ENCODE data around the gene SLC13A3. TPM values are rescaled to one million over a fixed set of nuclear protein-coding genes. Genes with fewer than 3 reads are reported as not detected.

Gene SLC13A3
- polyA plus RNA-seq, 2 of the 4 experiments (the other 2 are of a cell fraction): 0.19 TPM; not detected in 1

GRCh38 chr20:46602429-46602828 lies 48.8 kb downstream of the SLC13A3 start:
- 34% methylated on average over 2 of the region's 2 CpGs for WGBS (ENCODE audit: missing lambda C conversion rate)
- POLR2A ChIA-PET: no interaction called here

GRCh38 chr20:46601603-46602122 lies 49.6 kb downstream of the SLC13A3 start:
- Histone ChIP-seq H3K4me3 (no peak overlapping the region), H3K9me3 (no peaks in the 10 kb centered on the region), H3K27ac (no peak overlapping the region), H3K4me1 (no peaks in the 10 kb centered on the region), H3K4me2 (no peak overlapping the region)
- ChIA-PET CTCF (interaction anchor here (0.7 to 1.4 kb wide), 6 partner anchors 9 to 82 kb away, joined by 3 to 4 read pairs (median 3); no protein-coding TSS in a partner anchor), POLR2A (no interaction called here)
- TF ChIP-seq USF2 (IDR thresholded peaks at IDR 0.05): no peak
- no peak for TF ChIP-seq KDM5A (IDR thresholded peaks at IDR 0.05)
- TF ChIP-seq PHF8 (IDR thresholded peaks at IDR 0.05; ENCODE audit: borderline replicate concordance, low read depth): no peak
- TF ChIP-seq ESRRA (IDR thresholded peaks at IDR 0.05; ENCODE audit: borderline replicate concordance, low read length): no peak
- TF ChIP-seq HOXB5 (CRISPR knock-in tag; IDR thresholded peaks at IDR 0.05): no peak
- TF ChIP-seq GATA3 (IDR thresholded peaks at IDR 0.05; ENCODE audit: borderline replicate concordance): no peak
- no peak for TF ChIP-seq PBX3 (IDR thresholded peaks at IDR 0.05)
- TF ChIP-seq EHF (CRISPR knock-in tag; IDR thresholded peaks at IDR 0.05): no peak
- no peak for TF ChIP-seq RARB (CRISPR knock-in tag; IDR thresholded peaks at IDR 0.05)
- no peak for TF ChIP-seq MYC (IDR thresholded peaks at IDR 0.05; ENCODE audit: borderline replicate concordance, low read length)
- no peak for ATAC-seq
- no peak for FAIRE-seq
- DNase-seq (ENCODE audit: low read depth in 1 of 2, low spot score in 1 of 2): no peak

More at GRCh38 chr20:46602429-46602828, 48.8 kb downstream of the SLC13A3 start:
- no peak for ATAC-seq
- no peak overlapping the region for H3K4me3 ChIP-seq
- TF ChIP-seq EHF (CRISPR knock-in tag; IDR thresholded peaks at IDR 0.05): no peak
- no peak for TF ChIP-seq GATA3 (IDR thresholded peaks at IDR 0.05; ENCODE audit: borderline replicate concordance)
- TF ChIP-seq JUNB (IDR thresholded peaks at IDR 0.05): no peak
- TF ChIP-seq SREBF2 (IDR thresholded peaks at IDR 0.05): no peak
- no peak for TF ChIP-seq HOXA7 (CRISPR knock-in tag; IDR thresholded peaks at IDR 0.05)
- TF ChIP-seq USF2 (IDR thresholded peaks at IDR 0.05): no peak
- TF ChIP-seq TP53 (CRISPR knock-in tag; IDR thresholded peaks at IDR 0.05): no peak
- TF ChIP-seq BHLHE40 (IDR thresholded peaks at IDR 0.05; ENCODE audit: low read depth, low read length): no peak
- no peak for TF ChIP-seq HEYL (CRISPR knock-in tag; IDR thresholded peaks at IDR 0.05)
- TF ChIP-seq RNF2 (IDR thresholded peaks at IDR 0.05; ENCODE audit: borderline replicate concordance, low read depth): no peak
- H3K4me1 ChIP-seq: no peaks in the 10 kb centered on the region
- CTCF ChIA-PET: interaction anchor here (0.7 to 1.4 kb wide), 5 partner anchors 9 to 82 kb away, joined by 3 to 5 read pairs (median 3); no protein-coding TSS in a partner anchor
- H3K27ac ChIP-seq: no peak overlapping the region
- no peak for FAIRE-seq
- H3K9me3 ChIP-seq: no peaks in the 10 kb centered on the region
- no peak for DNase-seq (ENCODE audit: low read depth in 1 of 2, low spot score in 1 of 2)
- no peak overlapping the region for H3K4me2 ChIP-seq

- CTCF ChIA-PET: interaction anchor here (0.6 kb wide), 1 partner anchor 448 kb away, joined by 3 read pairs; no protein-coding TSS in a partner anchor
- TF ChIP-seq HEYL (CRISPR knock-in tag; IDR thresholded peaks at IDR 0.05): no peak
- no peak for TF ChIP-seq HOXB5 (CRISPR knock-in tag; IDR thresholded peaks at IDR 0.05)
- no peak for TF ChIP-seq TFCP2L1 (CRISPR knock-in tag; IDR thresholded peaks at IDR 0.05)
- no peak for TF ChIP-seq CHD4 (IDR thresholded peaks at IDR 0.05; ENCODE audit: borderline replicate concordance)
- TF ChIP-seq MAX (IDR thresholded peaks at IDR 0.05): no peak
- no peak for TF ChIP-seq FOXS1 (CRISPR knock-in tag; IDR thresholded peaks at IDR 0.05)
- no peak for TF ChIP-seq CTCF (IDR thresholded peaks at IDR 0.05)
- TF ChIP-seq REST (IDR thresholded peaks at IDR 0.05): no peak
- no peak for TF ChIP-seq EHF (CRISPR knock-in tag; IDR thresholded peaks at IDR 0.05)
- TF ChIP-seq ZSCAN20 (CRISPR knock-in tag; IDR thresholded peaks at IDR 0.05): no peak
- TF ChIP-seq MYC (IDR thresholded peaks at IDR 0.05; ENCODE audit: borderline replicate concordance, low read length): no peak
- no peak for TF ChIP-seq RAD21 (conservative IDR thresholded peaks at IDR 0.05 in 1 of 2, IDR thresholded peaks at IDR 0.05 in 1 of 2)
Observed at GRCh38 chr20:46600286-46600752, 50.9 kb downstream of the SLC13A3 start.

More at GRCh38 chr20:46600286-46600752, 50.9 kb downstream of the SLC13A3 start:
- H3K27ac ChIP-seq: no peak overlapping the region
- no peak overlapping the region for H3K4me3 ChIP-seq
- 0% methylated on average over 1 of the region's 1 CpG for WGBS (ENCODE audit: missing lambda C conversion rate)
- DNase-seq (ENCODE audit: low read depth in 1 of 2, low spot score in 1 of 2) (no peak), ATAC-seq (no peak), FAIRE-seq (no peak)
- H3K4me1 ChIP-seq: no peaks in the 10 kb centered on the region
- H3K9me3 ChIP-seq: no peaks in the 10 kb centered on the region
- no peak overlapping the region for H3K4me2 ChIP-seq
- POLR2A ChIA-PET: no interaction called here
